ENCODE measurements around the gene RASA3.

DNA sequence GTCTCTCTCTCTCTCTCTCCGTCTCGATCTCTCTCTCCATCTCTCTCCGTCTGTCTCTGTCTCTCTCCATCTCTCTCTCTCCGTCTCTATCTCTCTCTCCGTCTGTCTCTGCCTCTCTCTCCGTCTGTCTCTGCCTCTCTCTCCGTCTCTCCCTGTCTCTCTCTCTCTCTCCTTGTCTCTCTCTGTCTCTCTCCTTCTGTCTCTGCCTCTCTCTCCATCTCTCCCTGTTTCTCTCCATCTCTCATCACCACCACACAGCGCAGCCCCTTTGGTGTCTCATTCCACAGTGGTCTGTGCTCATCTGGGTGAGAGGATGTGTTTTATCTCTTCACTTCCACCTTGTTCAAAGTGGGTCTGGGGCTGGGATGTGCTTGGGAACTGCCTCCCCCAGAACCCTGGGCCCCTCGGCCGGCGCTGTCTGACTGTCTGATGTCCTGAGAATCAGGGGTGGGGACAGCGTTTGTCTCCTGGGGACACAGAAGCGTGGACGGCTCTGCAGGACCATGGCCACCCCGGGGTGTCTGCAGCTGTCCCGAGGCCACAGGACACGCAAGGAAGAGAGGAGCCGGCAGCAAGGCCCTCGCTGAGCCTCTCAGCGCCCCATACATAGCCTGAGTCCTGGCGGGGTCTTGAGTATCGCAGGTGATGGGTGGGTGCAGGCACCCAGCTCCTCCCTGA is 118.3 kb downstream of the RASA3 start:
- no peak for TF ChIP-seq RAD21 (IDR thresholded peaks at IDR 0.05; ENCODE audit: low read depth)
- no peak for TF ChIP-seq EZH2 (IDR thresholded peaks at IDR 0.05)
- no peak for TF ChIP-seq CTCF (IDR thresholded peaks at IDR 0.05 in 2 of 3, conservative IDR thresholded peaks at IDR 0.05 in 1 of 3; ENCODE audit: borderline replicate concordance in 1 of 3, insufficient read depth in 1 of 3, low read depth in 2 of 3, low read length in 2 of 3)
- TF ChIP-seq JUND (IDR thresholded peaks at IDR 0.05) = no peak
- TF ChIP-seq CEBPB (IDR thresholded peaks at IDR 0.05; ENCODE audit: low read depth) = no peak
- no peak for TF ChIP-seq POLR2A (IDR thresholded peaks at IDR 0.05; ENCODE audit: borderline replicate concordance, extremely low read depth, insufficient read depth, insufficient read length)
- TF ChIP-seq SP1 (IDR thresholded peaks at IDR 0.05; ENCODE audit: low read depth) = no peak

Measured in HCT116 (cell line).